DMS 273 treated with DMSO at 0.1 percent for 48 hours (cell line): ENCODE results near the gene CNOT6.
"Not testable (repeated sequence)": the region's sequence is repeated elsewhere in the genome, so short reads cannot be mapped to it uniquely, and the experiment has no call there.

Experiments
- DNase-seq: peaks from one replicate; lab custom pipeline; 2025; lab: John Stamatoyannopoulos, UW

CNOT6 gene

GRCh38 chr5:180519098-180519497 lies 24.9 kb downstream of the CNOT6 start:
- DNase-seq: no peak

DNA sequence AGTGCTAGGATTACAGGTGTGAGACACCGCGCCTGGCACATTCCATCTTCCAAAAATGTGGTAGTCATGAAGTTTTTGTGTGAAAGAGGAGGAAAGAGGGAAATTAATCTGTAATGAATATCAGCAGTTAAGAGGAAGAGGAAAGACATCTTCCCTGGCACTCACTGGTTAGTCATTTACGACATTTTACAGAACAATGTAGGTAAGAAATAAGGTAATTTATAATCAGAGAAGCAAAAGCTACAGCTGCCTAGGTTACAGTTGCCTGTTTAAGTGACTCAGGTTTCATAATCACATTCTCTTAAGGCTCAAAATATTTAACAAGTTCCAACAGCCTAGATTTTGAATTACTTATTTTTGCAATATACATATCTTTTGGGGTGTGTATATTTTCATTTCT lies 26.9 kb downstream of the CNOT6 start:
- DNase-seq: no peak

DNA sequence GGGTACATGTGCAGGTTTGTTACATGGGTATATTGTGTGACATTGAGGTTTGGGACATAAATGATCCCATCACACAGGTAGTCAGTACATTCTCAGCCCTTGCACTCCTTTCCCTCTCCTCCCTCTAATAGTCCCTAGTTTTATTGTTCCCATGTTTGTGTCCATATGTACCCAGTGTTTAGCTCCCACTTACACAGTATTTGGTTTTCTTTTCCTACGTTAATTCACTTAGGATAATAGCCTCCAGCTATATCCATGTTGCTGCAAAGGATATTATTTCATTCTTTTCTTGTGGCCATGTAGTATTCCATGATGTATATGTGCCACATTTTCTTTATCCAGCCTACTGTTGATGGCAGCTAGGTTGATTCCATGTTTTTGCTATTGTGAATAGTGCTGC lies 27.4 kb downstream of the CNOT6 start:
- no peak for DNase-seq

GRCh38 chr5:180522330-180522729 lies 28.2 kb downstream of the CNOT6 start:
- no peak for DNase-seq

- DNase-seq: no peak
Measured at GRCh38 chr5:180523629-180524466, 29.7 kb downstream of the CNOT6 start.

DNA sequence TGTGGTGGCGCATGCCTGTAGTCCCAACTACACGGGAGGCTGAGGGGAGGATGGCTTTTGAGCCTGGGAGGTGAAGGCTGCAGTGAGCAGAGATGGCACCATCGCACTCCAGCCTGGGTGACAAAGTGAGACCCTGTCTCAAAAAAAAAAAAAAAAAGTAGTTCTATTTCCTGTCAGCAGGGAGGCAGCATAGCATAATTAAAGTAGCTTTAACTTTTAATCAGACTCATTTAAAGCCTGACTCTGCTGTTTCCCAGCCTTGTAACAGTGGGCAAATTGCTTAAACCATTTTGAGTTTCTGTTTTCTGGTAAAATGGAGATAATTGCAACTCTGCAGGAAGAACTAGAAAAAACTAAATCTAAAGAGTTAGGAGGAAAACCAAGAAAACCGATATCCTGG lies 31.2 kb downstream of the CNOT6 start:
- DNase-seq: no peak

DNA sequence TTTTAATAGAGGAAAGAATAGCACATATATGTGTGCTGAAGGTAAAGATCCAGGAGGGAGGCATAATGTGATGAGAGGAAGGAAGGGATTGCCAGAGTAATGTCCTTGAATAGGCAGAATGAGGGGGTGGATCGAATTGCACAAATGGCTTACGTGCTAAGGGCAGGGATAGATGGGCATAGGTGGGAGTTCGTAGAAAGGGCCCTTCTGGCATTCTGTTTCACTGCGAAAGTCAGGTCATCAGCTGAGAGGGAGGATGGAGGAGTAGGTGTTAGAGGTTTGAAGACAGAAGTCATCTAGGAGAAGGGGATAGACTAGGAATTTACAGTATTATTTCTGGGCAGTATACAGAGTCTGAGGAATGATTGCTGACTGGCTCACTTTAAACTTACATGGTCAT lies 32.1 kb downstream of the CNOT6 start:
- DNase-seq: no peak

GRCh38 chr5:180527659-180528058 lies 33.5 kb downstream of the CNOT6 start:
- no peak for DNase-seq

DNA sequence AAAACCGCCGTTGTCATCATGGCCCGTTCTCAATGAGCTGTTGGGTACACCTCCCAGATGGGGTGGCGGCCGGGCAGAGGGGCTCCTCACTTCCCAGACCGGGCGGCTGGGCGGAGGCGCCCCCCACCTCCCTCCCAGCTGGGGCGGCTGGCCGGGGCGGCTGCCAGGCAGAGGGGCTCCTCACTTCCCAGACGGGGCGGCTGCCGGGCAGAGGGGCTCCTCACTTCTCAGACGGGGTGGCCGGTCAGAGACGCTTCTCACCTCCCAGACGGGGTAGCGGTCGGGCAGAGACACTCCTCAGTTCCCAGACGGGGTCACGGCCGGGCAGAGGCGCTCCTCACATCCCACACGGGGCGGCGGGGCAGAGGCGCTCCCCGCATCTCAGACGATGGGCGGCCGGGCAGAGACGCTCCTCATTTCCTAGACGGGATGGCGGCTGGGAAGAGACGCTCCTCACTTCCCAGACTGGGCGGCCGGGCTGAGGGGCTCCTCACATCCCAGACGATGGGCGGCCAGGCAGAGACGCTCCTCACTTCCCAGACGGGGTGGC lies 36.9 kb downstream of the CNOT6 start:
- DNase-seq: not testable (repeated sequence)

- DNase-seq: no peak
Measured at GRCh38 chr5:180532268-180532667, 38.1 kb downstream of the CNOT6 start.

- no peak for DNase-seq
Measured at GRCh38 chr5:180533845-180534244, 39.7 kb downstream of the CNOT6 start.

DNA sequence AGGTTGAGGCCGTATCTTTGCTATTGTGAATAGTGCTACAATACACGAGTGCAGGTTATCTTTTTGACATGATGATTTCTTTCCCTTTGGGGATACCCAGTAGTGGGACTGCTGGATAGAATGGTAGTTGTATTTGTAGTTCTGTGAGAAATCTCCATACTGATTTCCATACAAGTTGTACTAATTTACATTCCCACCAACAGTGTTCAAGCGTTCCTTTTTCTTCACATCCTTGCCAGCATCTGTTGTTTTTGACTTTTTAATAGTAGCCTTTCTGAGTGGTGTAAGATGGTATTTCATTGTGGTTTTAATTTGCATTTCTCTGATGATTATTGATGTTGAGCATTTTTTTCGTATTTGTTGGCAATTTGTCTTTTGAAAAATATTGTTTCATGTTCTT lies 41.4 kb downstream of the CNOT6 start:
- DNase-seq: no peak

GRCh38 chr5:180540050-180540694 lies 46.0 kb downstream of the CNOT6 start:
- DNase-seq: no peak

DNA sequence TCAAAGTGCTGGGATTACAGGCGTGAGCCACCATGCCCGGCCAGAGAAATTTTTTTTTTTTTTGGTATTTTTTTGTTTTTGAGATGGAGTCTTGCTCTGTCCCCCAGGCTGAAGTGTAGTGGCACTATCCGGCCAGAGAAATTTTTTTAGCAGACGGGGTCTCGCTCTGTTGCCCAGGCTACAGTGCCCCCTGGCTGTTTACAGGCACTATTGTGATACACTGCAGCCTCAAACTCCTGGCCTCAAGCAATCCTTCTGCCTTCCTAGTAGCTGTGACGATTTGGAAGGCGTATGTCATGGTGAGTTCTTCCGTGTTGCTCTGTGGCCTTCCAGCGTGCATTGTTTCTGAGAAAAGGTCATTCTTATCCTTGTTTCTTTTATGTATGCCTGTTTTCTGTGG lies 47.5 kb downstream of the CNOT6 start:
- DNase-seq: no peak

GRCh38 chr5:180545248-180545647 lies 51.1 kb downstream of the CNOT6 start:
- no peak for DNase-seq

DNA sequence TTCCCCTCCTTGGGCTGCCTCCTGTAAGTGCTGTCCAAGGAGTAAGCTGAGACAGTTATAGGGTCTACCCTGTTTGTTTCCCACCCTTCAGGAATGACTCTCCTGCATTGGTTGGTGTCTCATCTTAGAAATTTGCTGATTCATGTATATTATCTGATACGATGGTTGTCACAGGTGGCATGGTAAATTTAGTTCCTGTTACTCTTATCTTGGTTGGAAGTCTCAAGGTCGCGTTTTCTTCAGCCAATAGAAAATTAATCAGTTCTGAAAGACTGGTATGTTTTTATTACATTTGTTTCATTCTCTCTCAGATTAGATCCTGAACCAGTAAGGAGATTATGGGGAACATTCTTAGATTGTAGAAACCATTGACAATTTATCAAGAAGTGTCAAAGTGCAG lies 54.4 kb downstream of the CNOT6 start:
- no peak for DNase-seq

GRCh38 chr5:180553530-180553929 lies 59.4 kb downstream of the CNOT6 start:
- DNase-seq: no peak

DNA sequence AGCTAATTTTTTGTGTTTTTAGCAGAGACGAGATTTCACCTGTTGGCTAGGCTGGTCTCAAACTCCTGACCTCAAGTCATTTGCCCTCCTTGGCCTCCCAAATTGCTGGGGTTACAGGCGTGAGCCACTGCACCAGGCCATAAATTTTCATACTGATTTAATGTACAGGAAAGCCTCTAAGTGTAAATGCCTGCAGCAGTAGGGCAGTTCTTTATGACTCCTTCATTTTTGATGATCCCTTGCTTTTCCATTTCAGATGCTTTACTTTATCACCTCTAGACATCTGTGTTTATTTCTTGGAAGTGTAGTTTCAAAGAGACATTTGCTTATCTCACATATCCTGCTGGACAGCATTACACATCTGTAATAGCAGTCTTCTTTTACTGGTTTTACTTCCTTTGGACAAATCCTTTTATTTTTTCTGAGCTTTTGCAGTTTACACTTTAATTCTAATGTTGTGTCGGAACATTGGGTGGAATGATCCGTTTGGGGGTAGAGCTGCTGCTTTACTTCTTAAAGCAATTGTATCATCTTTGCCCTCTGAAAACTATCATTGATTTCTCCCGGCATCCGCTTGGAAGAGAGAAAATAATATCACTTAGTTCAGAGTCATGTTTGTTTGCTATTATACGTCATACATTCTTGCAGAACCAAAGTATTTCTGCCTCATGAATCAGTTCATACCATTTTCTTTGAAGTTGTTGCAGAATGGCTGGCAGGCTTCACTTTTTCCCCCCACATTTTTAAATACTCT lies 61.2 kb downstream of the CNOT6 start:
- DNase-seq: no peak

GRCh38 chr5:180557217-180557809 lies 63.1 kb downstream of the CNOT6 start:
- no peak for DNase-seq

DNA sequence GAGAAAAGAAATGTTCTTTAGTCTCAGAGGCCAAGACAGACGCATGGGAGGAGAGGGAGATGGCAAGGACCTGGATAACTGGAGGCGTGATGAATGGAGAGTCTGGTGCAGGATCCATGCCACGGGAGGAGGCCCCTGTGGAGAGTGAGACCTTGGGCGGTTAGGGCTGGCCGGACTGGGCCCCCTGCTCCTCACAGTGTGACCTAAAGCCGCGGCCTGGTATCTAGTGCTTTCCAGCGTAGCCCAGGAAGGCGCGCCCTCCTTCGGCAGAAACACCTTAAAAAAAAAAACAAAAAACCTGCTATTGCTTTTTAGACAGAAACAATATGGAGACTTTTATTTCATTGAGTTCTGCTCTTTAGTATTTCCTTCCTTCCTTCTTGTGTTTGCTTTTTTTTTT lies 64.1 kb downstream of the CNOT6 start:
- DNase-seq: no peak

GRCh38 chr5:180563994-180564393 lies 69.8 kb downstream of the CNOT6 start:
- DNase-seq: no peak

DNA sequence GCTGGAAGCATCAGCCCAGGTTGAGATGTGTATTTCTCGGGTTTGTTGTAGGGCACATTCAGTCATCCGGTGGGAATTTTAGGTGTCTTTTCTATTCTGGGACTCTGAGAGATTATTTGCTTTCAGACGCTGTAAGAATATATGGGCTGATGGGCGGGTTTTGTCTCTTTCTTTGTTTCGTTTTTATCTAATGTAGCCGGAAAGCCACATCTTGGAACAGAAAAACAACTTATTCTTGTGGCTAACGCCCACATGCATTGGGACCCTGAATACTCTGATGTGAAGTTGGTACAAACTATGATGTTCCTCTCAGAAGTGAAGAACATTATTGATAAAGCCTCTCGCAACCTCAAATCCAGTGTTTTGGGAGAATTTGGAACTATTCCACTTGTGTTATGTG lies 74.7 kb downstream of the CNOT6 start:
- no peak for DNase-seq
